GM18517 (cell line): ENCODE results near the gene HLA-DPB1.

Source experiments
- ATAC-seq: cut with Tn5 transposase; IDR thresholded peaks from one replicate; pipeline ENCODE4 v1.9.1; 2021; ENCODE audit warnings: mild to moderate bottlenecking, moderate library complexity; ENCODE audit not compliant: unreplicated experiment

Gene HLA-DPB1

DNA sequence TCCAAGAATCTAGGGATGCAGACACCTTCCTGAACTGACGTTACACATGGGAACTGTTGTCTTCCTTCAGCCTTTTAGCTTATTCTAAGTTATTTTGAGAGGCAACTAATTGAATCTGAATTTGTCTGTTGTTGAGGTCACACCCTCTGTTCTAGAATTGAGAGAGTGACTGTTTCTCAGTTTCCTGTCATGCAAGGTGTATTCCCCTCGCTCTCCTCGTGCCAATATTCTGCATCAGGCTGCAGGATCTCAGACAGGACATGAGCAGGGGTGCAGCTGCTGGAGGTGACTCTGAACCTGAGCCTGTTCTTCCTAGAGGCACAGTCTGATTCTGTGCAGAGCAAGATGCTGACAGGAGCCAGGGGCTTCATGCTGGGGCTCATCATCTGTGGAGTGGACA lies 52.5 kb downstream of the HLA-DPB1 start:
- no peak for ATAC-seq

GRCh38 chr6:33132081-33132524 lies 56.3 kb downstream of the HLA-DPB1 start:
- ATAC-seq: no peak

GRCh38 chr6:33136310-33136900 lies 60.6 kb downstream of the HLA-DPB1 start:
- ATAC-seq: no peak
